GM12878 (cell line): ENCODE measurements around the gene ADAMTS17. TPM values are rescaled to one million over a fixed set of nuclear protein-coding genes. Genes with fewer than 3 reads are reported as not detected.

Experiments
- CREM ChIP-seq: IDR thresholded peaks from 2 replicates; pipeline ENCODE4 v1.6.1; 2014; ENCODE audit warnings: antibody characterized with exemption, low read depth
- DPF2 ChIP-seq: fragments of 450-650 bp; IDR thresholded peaks from 2 replicates; pipeline ENCODE4 v1.6.1; 2017; ENCODE audit warnings: mild to moderate bottlenecking
- EP300 ChIP-seq, 2 experiments: fragments of 150-350 bp in 1 of 2; IDR thresholded peaks; 2 replicates each; pipeline ENCODE4 v1.6.1; 2011 to 2012; ENCODE audit warnings: low read depth in 2 of 2, low read length in 2 of 2, borderline replicate concordance in 1 of 2, improper control_type of control experiment in 1 of 2, inconsistent platforms in 1 of 2; ENCODE audit not compliant: control insufficient read depth in 1 of 2
- FOXK2 ChIP-seq: fragments of 450-650 bp; IDR thresholded peaks from 2 replicates; pipeline ENCODE4 v1.6.1; 2017; ENCODE audit warnings: mild to moderate bottlenecking, moderate library complexity
- KAT2A ChIP-seq: conservative IDR thresholded peaks from 2 replicates; pipeline ENCODE4 v1.6.1; 2011; ENCODE audit warnings: low read depth, low read length; ENCODE audit not compliant: control insufficient read depth
- MTA3 ChIP-seq: IDR thresholded peaks from 2 replicates; pipeline ENCODE4 v1.6.1; 2012; ENCODE audit warnings: low read length, inconsistent platforms, borderline replicate concordance
- NRF1 ChIP-seq: conservative IDR thresholded peaks from 2 replicates; pipeline ENCODE4 v1.6.1; 2011; ENCODE audit warnings: mild to moderate bottlenecking, low read depth, low read length, improper control_type of control experiment
- SMC3 ChIP-seq: IDR thresholded peaks from 2 replicates; pipeline ENCODE4 v1.6.1; 2011; ENCODE audit warnings: low read length, improper control_type of control experiment, borderline replicate concordance
- TCF3 ChIP-seq: IDR thresholded peaks from 2 replicates; pipeline ENCODE4 v1.6.1; 2012; ENCODE audit warnings: low read depth, mild to moderate bottlenecking, low read length, borderline replicate concordance; ENCODE audit not compliant: insufficient read depth
- WRNIP1 ChIP-seq: IDR thresholded peaks from 2 replicates; pipeline ENCODE4 v1.6.1; 2011; ENCODE audit warnings: low read depth, low read length, improper control_type of control experiment, borderline replicate concordance
- YY1 ChIP-seq: IDR thresholded peaks from 2 replicates; pipeline ENCODE4 v1.6.1; 2011; ENCODE audit warnings: low read depth, mild to moderate bottlenecking, low read length
- ZNF207 ChIP-seq: fragments of 450-650 bp; IDR thresholded peaks from 2 replicates; pipeline ENCODE4 v1.6.1; 2014; ENCODE audit warnings: antibody characterized with exemption, mild to moderate bottlenecking, borderline replicate concordance
- polyA plus RNA-seq, 11 experiments: library from polyadenylated mRNA; depleted of rRNA in 4 of 11; unstranded in 6 of 11; stranded (reverse) in 5 of 11; fragments of >200 nt; fragmentation: Nextera tagmentation in 4 of 11; fragmentation: Illumina TruSeq in 1 of 11; extraction: Ambion mirVana in 4 of 11; extraction: Trizol in 1 of 11; gene quantifications; 1 replicate in 1 of 11; 2 replicates in 10 of 11; pipeline versions ENCODE4 v1.2.1 to v1.2.3, GENCODE V29; 2011 to 2016; ENCODE audit warnings: inconsistent platforms in 2 of 11, missing spikeins in 2 of 11, low read depth in 1 of 11
- total RNA-seq, 4 experiments: library from RNA; depleted of rRNA in 3 of 4; stranded (reverse); fragments of >200 nt in 3 of 4; fragmentation: Illumina TruSeq in 1 of 4; extraction: Trizol in 1 of 4; gene quantifications; 2 replicates each; pipeline versions ENCODE4 v1.2.1 to v1.2.3, GENCODE V29; 2013 to 2021
- TF ChIP-seq, protein P1 (sequence below): fragments of 450-650 bp; IDR thresholded peaks from 2 replicates; pipeline ENCODE4 v1.6.1; 2017; ENCODE audit warnings: mild to moderate bottlenecking, moderate library complexity
- TF ChIP-seq, protein P2 (sequence below): fragments of 450-650 bp; IDR thresholded peaks from 2 replicates; pipeline ENCODE4 v1.6.1; 2017; ENCODE audit warnings: antibody characterized with exemption, mild to moderate bottlenecking, moderate library complexity
- TF ChIP-seq, protein P3 (sequence below): IDR thresholded peaks from 2 replicates; pipeline ENCODE4 v1.6.1; 2011; ENCODE audit warnings: mild to moderate bottlenecking, low read depth, low read length, moderate library complexity; ENCODE audit not compliant: insufficient replicate concordance
- TF ChIP-seq, protein P4 (sequence below): fragments of 450-650 bp; IDR thresholded peaks from 2 replicates; pipeline ENCODE4 v1.6.1; 2016; ENCODE audit warnings: mild to moderate bottlenecking, moderate library complexity, borderline replicate concordance

ADAMTS17 gene
- total and polyA plus RNA-seq, 10 of the 15 experiments (the other 5 are each of a cell fraction or from before 2014, with no cell fraction given), result 0.04 to 0.50 (median 0.10) TPM; not detected in 4

DNA sequence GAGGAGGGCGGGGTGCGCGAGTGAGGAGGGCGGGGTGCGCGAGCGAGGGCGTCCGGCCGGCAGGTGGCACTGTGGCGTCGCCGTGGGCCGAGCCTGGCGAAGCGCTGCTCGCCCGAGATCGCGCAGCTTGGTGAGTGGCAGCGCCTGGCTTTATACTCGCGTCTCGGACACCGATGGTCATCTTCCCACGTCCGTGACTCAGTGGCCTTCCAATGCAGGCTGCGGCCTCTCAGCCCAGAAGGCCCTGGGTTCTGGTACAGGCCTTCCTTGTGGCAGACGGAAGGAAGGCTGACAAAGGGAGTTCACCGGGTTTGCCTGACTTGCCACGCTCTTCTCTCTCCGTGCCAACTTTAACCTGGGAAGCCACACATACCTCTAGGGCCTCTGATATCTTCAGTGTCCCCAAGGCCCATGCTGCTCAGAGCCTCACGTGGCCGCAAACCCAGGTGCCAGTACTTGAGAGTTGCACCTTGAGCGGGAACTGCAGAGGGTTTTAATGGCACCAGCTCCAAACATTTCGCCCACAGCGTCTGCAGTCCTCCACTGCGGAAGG, 413.3 kb downstream of the ADAMTS17 start (continued):
- TF ChIP-seq, protein P1, sequence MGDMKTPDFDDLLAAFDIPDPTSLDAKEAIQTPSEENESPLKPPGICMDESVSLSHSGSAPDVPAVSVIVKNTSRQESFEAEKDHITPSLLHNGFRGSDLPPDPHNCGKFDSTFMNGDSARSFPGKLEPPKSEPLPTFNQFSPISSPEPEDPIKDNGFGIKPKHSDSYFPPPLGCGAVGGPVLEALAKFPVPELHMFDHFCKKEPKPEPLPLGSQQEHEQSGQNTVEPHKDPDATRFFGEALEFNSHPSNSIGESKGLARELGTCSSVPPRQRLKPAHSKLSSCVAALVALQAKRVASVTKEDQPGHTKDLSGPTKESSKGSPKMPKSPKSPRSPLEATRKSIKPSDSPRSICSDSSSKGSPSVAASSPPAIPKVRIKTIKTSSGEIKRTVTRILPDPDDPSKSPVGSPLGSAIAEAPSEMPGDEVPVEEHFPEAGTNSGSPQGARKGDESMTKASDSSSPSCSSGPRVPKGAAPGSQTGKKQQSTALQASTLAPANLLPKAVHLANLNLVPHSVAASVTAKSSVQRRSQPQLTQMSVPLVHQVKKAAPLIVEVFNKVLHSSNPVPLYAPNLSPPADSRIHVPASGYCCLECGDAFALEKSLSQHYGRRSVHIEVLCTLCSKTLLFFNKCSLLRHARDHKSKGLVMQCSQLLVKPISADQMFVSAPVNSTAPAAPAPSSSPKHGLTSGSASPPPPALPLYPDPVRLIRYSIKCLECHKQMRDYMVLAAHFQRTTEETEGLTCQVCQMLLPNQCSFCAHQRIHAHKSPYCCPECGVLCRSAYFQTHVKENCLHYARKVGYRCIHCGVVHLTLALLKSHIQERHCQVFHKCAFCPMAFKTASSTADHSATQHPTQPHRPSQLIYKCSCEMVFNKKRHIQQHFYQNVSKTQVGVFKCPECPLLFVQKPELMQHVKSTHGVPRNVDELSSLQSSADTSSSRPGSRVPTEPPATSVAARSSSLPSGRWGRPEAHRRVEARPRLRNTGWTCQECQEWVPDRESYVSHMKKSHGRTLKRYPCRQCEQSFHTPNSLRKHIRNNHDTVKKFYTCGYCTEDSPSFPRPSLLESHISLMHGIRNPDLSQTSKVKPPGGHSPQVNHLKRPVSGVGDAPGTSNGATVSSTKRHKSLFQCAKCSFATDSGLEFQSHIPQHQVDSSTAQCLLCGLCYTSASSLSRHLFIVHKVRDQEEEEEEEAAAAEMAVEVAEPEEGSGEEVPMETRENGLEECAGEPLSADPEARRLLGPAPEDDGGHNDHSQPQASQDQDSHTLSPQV, result 0 out of 2 replicates have a peak, but pooled peaks have one; percentile 28
- TF ChIP-seq EP300 (IDR thresholded peaks at IDR 0.05; ENCODE audit: borderline replicate concordance in 1 of 2, control insufficient read depth in 1 of 2, low read depth in 2 of 2, low read length in 2 of 2) (no peak), MTA3 (no peak), SMC3 (peak; percentile 43; the same call in 1 of the 2 replicates), DPF2 (0 out of 2 replicates have a peak, but pooled peaks have one; percentile 28), FOXK2 (no peak), NRF1 (0 out of 2 replicates have a peak, but pooled peaks have one; percentile 17), KAT2A (no peak), CREM (no peak), ZNF207 (no peak; the same call in 1 of the 2 replicates), TCF3 (peak; percentile 86), WRNIP1 (no peak), YY1 (peak; percentile 30; the same call in 1 of the 2 replicates)
- TF ChIP-seq, protein P2, sequence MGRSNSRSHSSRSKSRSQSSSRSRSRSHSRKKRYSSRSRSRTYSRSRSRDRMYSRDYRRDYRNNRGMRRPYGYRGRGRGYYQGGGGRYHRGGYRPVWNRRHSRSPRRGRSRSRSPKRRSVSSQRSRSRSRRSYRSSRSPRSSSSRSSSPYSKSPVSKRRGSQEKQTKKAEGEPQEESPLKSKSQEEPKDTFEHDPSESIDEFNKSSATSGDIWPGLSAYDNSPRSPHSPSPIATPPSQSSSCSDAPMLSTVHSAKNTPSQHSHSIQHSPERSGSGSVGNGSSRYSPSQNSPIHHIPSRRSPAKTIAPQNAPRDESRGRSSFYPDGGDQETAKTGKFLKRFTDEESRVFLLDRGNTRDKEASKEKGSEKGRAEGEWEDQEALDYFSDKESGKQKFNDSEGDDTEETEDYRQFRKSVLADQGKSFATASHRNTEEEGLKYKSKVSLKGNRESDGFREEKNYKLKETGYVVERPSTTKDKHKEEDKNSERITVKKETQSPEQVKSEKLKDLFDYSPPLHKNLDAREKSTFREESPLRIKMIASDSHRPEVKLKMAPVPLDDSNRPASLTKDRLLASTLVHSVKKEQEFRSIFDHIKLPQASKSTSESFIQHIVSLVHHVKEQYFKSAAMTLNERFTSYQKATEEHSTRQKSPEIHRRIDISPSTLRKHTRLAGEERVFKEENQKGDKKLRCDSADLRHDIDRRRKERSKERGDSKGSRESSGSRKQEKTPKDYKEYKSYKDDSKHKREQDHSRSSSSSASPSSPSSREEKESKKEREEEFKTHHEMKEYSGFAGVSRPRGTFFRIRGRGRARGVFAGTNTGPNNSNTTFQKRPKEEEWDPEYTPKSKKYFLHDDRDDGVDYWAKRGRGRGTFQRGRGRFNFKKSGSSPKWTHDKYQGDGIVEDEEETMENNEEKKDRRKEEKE, result no peak
- TF ChIP-seq, protein P3, sequence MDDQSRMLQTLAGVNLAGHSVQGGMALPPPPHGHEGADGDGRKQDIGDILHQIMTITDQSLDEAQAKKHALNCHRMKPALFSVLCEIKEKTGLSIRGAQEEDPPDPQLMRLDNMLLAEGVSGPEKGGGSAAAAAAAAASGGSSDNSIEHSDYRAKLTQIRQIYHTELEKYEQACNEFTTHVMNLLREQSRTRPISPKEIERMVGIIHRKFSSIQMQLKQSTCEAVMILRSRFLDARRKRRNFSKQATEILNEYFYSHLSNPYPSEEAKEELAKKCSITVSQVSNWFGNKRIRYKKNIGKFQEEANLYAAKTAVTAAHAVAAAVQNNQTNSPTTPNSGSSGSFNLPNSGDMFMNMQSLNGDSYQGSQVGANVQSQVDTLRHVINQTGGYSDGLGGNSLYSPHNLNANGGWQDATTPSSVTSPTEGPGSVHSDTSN, result peak; percentile 46
- TF ChIP-seq, protein P4, sequence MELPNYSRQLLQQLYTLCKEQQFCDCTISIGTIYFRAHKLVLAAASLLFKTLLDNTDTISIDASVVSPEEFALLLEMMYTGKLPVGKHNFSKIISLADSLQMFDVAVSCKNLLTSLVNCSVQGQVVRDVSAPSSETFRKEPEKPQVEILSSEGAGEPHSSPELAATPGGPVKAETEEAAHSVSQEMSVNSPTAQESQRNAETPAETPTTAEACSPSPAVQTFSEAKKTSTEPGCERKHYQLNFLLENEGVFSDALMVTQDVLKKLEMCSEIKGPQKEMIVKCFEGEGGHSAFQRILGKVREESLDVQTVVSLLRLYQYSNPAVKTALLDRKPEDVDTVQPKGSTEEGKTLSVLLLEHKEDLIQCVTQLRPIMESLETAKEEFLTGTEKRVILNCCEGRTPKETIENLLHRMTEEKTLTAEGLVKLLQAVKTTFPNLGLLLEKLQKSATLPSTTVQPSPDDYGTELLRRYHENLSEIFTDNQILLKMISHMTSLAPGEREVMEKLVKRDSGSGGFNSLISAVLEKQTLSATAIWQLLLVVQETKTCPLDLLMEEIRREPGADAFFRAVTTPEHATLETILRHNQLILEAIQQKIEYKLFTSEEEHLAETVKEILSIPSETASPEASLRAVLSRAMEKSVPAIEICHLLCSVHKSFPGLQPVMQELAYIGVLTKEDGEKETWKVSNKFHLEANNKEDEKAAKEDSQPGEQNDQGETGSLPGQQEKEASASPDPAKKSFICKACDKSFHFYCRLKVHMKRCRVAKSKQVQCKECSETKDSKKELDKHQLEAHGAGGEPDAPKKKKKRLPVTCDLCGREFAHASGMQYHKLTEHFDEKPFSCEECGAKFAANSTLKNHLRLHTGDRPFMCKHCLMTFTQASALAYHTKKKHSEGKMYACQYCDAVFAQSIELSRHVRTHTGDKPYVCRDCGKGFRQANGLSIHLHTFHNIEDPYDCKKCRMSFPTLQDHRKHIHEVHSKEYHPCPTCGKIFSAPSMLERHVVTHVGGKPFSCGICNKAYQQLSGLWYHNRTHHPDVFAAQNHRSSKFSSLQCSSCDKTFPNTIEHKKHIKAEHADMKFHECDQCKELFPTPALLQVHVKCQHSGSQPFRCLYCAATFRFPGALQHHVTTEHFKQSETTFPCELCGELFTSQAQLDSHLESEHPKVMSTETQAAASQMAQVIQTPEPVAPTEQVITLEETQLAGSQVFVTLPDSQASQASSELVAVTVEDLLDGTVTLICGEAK, result peak; percentile 40; the same call in 1 of the 2 replicates
